GM21786 (cell line): Measurements from ENCODE around the gene POLR3E.
"Not testable (repeated sequence)": the region's sequence is repeated elsewhere in the genome, so short reads cannot be mapped to it uniquely, and the experiment has no call there.

Source experiments
- ATAC-seq: cut with Tn5 transposase; IDR thresholded peaks from one replicate; pipeline ENCODE4 v1.9.1; 2021; ENCODE audit not compliant: unreplicated experiment

POLR3E gene

GRCh38 chr16:22292320-22292719 lies 4.9 kb upstream of the POLR3E start:
- no peak for ATAC-seq

GRCh38 chr16:22293137-22294106 lies 3.8 kb upstream of the POLR3E start:
- ATAC-seq = no peak

- ATAC-seq = no peak
Observed at GRCh38 chr16:22296225-22297113, 740 bp upstream of the POLR3E start.

- no peak for ATAC-seq
Observed at GRCh38 chr16:22297871-22298733, 893 bp downstream of the POLR3E start.

GRCh38 chr16:22299036-22299435 lies 1.8 kb downstream of the POLR3E start:
- ATAC-seq = no peak

GRCh38 chr16:22300427-22301071 lies 3.3 kb downstream of the POLR3E start:
- ATAC-seq = no peak

- ATAC-seq = not testable (repeated sequence)
Observed at GRCh38 chr16:22301423-22301822, 4.2 kb downstream of the POLR3E start.

GRCh38 chr16:22302776-22303363 lies 5.7 kb downstream of the POLR3E start:
- ATAC-seq = no peak

GRCh38 chr16:22304411-22304810 lies 7.2 kb downstream of the POLR3E start:
- no peak for ATAC-seq

GRCh38 chr16:22306788-22307187 lies 9.6 kb downstream of the POLR3E start:
- no peak for ATAC-seq

- ATAC-seq = no peak
Observed at GRCh38 chr16:22307838-22308237, 10.6 kb downstream of the POLR3E start.

GRCh38 chr16:22308824-22309520 lies 11.8 kb downstream of the POLR3E start:
- ATAC-seq = no peak

- no peak for ATAC-seq
Observed at GRCh38 chr16:22311520-22311919, 14.3 kb downstream of the POLR3E start.

- ATAC-seq = no peak
Observed at GRCh38 chr16:22312897-22313781, 15.9 kb downstream of the POLR3E start.

- no peak for ATAC-seq
Observed at GRCh38 chr16:22313876-22314470, 16.8 kb downstream of the POLR3E start.

GRCh38 chr16:22314661-22315626 lies 17.7 kb downstream of the POLR3E start:
- no peak for ATAC-seq

GRCh38 chr16:22315979-22316378 lies 18.8 kb downstream of the POLR3E start:
- ATAC-seq = no peak
